ENCODE results near the gene USP32.
A peak's percentile ranks its signal among the peaks of the same experiment; 100 is the strongest.

USP32 gene

DNA sequence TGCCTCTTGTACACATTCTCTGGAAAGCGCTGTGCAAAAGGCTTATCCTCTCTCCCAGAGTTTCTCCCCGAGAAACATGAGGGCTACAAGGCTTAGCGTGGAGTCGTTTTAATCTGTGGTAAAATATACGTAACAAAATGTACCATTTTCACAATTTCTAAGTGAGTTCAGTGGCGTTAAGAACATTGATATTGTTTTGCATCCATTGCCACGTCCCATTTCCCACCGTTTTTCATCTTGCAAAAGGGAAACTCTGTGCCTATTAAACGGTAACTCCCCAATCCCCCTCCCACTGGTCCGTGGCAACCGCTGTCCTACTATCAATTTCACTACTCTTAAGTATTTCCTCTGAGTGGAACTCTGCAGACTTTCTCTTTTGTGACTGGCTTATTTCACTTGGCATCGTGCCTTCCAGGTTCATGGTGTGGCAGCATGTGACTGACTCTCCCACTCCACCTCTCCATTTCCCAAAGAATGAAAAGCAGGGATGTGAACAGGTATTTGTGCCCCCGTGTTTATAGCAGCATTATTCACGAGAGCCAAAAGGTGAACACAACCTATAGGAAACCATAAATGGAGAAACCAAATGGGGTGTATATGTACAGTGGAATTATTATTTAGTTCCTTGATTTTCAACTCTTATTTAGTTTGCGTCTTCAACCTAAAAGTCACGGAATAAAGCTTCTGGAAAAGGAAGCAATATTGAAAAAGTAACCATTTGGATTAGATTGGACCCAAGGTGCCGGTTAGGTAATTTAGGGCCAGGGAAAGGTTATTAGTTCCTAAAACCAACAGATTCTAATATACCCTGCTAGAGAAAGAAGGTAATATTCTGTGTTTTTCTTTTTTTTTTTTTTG, 1.1 kb upstream of the USP32 start:
- CTCF ChIA-PET = no interaction called here
- TF ChIP-seq, protein P1, sequence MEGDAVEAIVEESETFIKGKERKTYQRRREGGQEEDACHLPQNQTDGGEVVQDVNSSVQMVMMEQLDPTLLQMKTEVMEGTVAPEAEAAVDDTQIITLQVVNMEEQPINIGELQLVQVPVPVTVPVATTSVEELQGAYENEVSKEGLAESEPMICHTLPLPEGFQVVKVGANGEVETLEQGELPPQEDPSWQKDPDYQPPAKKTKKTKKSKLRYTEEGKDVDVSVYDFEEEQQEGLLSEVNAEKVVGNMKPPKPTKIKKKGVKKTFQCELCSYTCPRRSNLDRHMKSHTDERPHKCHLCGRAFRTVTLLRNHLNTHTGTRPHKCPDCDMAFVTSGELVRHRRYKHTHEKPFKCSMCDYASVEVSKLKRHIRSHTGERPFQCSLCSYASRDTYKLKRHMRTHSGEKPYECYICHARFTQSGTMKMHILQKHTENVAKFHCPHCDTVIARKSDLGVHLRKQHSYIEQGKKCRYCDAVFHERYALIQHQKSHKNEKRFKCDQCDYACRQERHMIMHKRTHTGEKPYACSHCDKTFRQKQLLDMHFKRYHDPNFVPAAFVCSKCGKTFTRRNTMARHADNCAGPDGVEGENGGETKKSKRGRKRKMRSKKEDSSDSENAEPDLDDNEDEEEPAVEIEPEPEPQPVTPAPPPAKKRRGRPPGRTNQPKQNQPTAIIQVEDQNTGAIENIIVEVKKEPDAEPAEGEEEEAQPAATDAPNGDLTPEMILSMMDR (IDR thresholded peaks at IDR 0.05; ENCODE audit: control extremely low read depth, extremely low read depth, low read depth, missing control alignments) = no peak
- POLR2A ChIA-PET = no interaction called here
- peak; percentile 33 for DNase-seq (ENCODE audit: extremely low spot score)

GRCh38 chr17:60391471-60392041, 377 bp downstream of the USP32 start:
- POLR2A ChIA-PET = interaction anchor here (0.6 to 0.8 kb wide), 2 partner anchors 208 to 1304 kb away, joined by 5 to 7 read pairs; partner anchors contain the start of gene PPM1D
- TF ChIP-seq, protein P1 (IDR thresholded peaks at IDR 0.05; ENCODE audit: control extremely low read depth, extremely low read depth, low read depth, missing control alignments) = no peak
- DNase-seq (ENCODE audit: extremely low spot score) = no peak
- CTCF ChIA-PET = interaction anchor here (0.6 to 1.7 kb wide), 4 partner anchors 12 to 209 kb away, joined by 3 to 5 read pairs (median 3); no protein-coding TSS in a partner anchor

GRCh38 chr17:60390925-60391470, 935 bp downstream of the USP32 start:
- TF ChIP-seq, protein P1 (IDR thresholded peaks at IDR 0.05; ENCODE audit: control extremely low read depth, extremely low read depth, low read depth, missing control alignments) = no peak
- no peak for DNase-seq (ENCODE audit: extremely low spot score)
- POLR2A ChIA-PET = interaction anchor here (0.6 kb wide), 1 partner anchor 1305 kb away, joined by 5 read pairs; no protein-coding TSS in a partner anchor
- CTCF ChIA-PET = interaction anchor here (0.9 to 1.7 kb wide), 3 partner anchors 13 to 210 kb away, joined by 3 to 5 read pairs (median 3); no protein-coding TSS in a partner anchor

- ChIA-PET POLR2A (no interaction called here), CTCF (interaction anchor here (1.2 to 1.4 kb wide), 3 partner anchors 8 to 31 kb away, joined by 3 to 4 read pairs (median 3); no protein-coding TSS in a partner anchor)
- DNase-seq (ENCODE audit: extremely low spot score) = no peak
- TF ChIP-seq, protein P1 (IDR thresholded peaks at IDR 0.05; ENCODE audit: control extremely low read depth, extremely low read depth, low read depth, missing control alignments) = no peak
Measured at GRCh38 chr17:60390186-60390585, 1.7 kb downstream of the USP32 start.

DNA sequence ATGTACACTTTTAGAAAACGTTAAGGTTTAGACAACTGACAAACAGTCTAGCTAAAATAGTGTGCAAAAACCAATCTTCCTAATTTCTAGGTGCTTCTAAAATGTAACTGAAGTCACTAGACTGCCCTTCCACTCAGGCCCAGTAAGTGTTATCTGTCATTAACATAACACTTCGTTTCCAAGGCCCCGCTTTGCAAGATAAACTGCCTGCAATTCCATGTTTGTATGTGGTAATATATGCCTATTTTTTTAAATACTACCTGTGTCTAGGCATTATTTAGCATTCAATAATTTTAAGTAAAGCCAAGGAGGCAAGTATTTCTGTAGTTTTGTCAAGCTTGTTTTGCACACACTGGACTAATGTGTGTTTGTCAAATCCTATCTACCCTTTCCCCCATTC, 3.2 kb downstream of the USP32 start:
- CTCF ChIA-PET = interaction anchor here (1.3 to 2.2 kb wide), 2 partner anchors 17 to 23 kb away, joined by 3 to 11 read pairs; no protein-coding TSS in a partner anchor
- TF ChIP-seq, protein P1 (IDR thresholded peaks at IDR 0.05; ENCODE audit: control extremely low read depth, extremely low read depth, low read depth, missing control alignments) = no peak
- POLR2A ChIA-PET = no interaction called here
- DNase-seq (ENCODE audit: extremely low spot score) = no peak

DNA sequence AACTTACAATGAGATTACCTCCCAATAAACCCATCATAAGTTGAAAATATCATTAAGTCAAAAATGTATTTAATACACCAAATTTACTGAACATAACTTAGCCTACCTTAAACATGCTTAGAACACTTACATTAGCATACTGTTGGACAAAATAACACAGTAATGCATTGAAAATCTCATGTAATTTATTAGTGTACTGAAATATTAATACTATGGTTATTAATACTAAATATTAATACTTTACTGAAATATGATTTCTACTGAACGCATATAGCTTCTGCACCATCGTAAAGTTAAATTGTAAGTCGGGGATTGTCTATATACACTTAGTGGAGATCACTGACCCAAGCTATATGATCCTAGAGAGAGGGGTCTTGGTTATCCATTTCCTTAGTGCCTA, 4.3 kb downstream of the USP32 start:
- ChIA-PET POLR2A (no interaction called here), CTCF (interaction anchor here (2.2 kb wide), 1 partner anchor 16 kb away, joined by 11 read pairs; no protein-coding TSS in a partner anchor)
- no peak for DNase-seq (ENCODE audit: extremely low spot score)
- TF ChIP-seq, protein P1 (IDR thresholded peaks at IDR 0.05; ENCODE audit: control extremely low read depth, extremely low read depth, low read depth, missing control alignments) = no peak
